GM12892 (cell line): Measurements from ENCODE around the gene PAK2.

Experiments used
- POLR2A ChIP-seq: IDR thresholded peaks from 2 replicates; pipeline ENCODE4 v1.6.1; 2011; ENCODE audit warnings: low read depth, low read length, control low read depth
- POLR2AphosphoS5 ChIP-seq: IDR thresholded peaks from 2 replicates; pipeline ENCODE4 v1.6.1; 2011; ENCODE audit warnings: low read depth, low read length, control low read depth
- TAF1 ChIP-seq: IDR thresholded peaks from 2 replicates; pipeline ENCODE4 v1.6.1; 2011; ENCODE audit warnings: low read depth, mild to moderate bottlenecking, control low read depth, low read length, borderline replicate concordance

DNA sequence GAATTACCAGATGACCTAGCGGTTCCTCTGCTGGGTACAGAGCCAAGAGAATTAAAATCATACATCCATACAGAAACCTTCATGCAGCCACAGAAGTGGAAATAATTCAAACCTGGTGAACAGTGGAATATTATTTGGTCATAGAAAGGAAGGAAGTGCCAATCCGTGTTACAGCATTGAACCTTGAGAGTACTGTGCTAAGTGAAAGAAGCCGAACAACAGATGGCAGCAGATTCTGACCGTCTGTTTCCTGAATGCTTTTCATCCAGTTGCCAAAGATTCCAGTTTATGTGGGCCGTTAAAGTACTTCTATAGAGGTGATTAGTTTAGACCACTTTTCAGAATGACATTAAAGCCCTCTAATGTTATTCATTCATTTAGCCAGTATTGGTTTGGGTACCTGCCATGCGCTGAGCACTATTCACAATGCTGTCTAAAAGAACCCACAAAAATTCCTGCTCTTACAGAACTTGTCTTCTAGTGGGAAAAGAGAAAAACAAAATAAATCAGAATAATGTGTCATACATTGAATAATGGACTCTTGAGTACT is 82.2 kb downstream of the PAK2 start:
- no peak for TF ChIP-seq POLR2AphosphoS5
- TF ChIP-seq POLR2A, result no peak
- no peak for TF ChIP-seq TAF1
